ENCODE data around the gene TRAF2. TPM values are rescaled to one million over a fixed set of nuclear protein-coding genes. Genes with fewer than 3 reads are reported as not detected.

TRAF2 gene
- polyA plus RNA-seq, 2 donors: 11.0 to 16.6 TPM

- WGBS, 2 donors: 78 to 82% methylated on average over 14 of the region's 14 CpGs
- Histone ChIP-seq H3K27ac (ENCODE audit: low read depth in 2 of 2, low read length in 1 of 2) (no peak overlapping the region), H3K9me3 (ENCODE audit: control insufficient read depth in 2 of 2, insufficient read depth in 1 of 2, low read depth in 1 of 2, low read length in 1 of 2) (no peaks in the 10 kb centered on the region), H3K4me3 (ENCODE audit: low read depth in 1 of 2, low read length in 2 of 2) (no peak overlapping the region), H3K36me3 (ENCODE audit: control insufficient read depth in 2 of 2, insufficient read depth in 2 of 2, low read length in 1 of 2) (no peaks in the 10 kb centered on the region), H3K27me3 (ENCODE audit: control insufficient read depth in 1 of 2, insufficient read depth in 2 of 2, low read length in 2 of 2) (no peaks in the 10 kb centered on the region), H3K4me1 (ENCODE audit: control insufficient read depth in 2 of 2, insufficient read depth in 2 of 2, low read length in 1 of 2) (peaks cover 7 to 12% of the 10 kb centered on the region in 2 donors)
Measured at GRCh38 chr9:136971746-136972145, 85.4 kb downstream of the TRAF2 start.

DNA sequence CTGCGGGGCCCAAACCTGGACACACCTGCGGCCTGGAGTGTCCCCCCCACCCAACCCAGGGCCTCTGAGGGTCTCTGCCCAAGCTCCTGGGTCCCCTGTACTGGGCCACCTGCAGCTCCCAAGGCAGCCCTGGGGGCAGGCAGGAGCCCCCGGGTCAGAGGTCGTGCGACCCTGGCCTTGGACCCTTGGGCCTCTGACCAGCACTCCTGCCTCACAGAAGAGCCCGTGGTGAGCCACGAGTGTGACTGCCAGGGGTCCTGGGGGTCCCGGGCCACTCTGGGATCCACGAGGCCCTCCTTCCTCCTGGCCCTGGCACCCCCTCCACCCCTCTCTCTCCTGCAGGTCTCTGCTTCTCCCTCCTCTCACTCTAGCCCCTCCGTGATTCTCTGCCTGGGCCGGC lies 86.0 kb downstream of the TRAF2 start:
- Histone ChIP-seq H3K27ac (ENCODE audit: low read depth in 2 of 2, low read length in 1 of 2) (no peak overlapping the region), H3K9me3 (ENCODE audit: control insufficient read depth in 2 of 2, insufficient read depth in 1 of 2, low read depth in 1 of 2, low read length in 1 of 2) (no peaks in the 10 kb centered on the region), H3K4me3 (ENCODE audit: low read depth in 1 of 2, low read length in 2 of 2) (no peak overlapping the region), H3K4me1 (ENCODE audit: control insufficient read depth in 2 of 2, insufficient read depth in 2 of 2, low read length in 1 of 2) (peaks cover 7 to 12% of the 10 kb centered on the region in 2 donors), H3K36me3 (ENCODE audit: control insufficient read depth in 2 of 2, insufficient read depth in 2 of 2, low read length in 1 of 2) (no peaks in the 10 kb centered on the region), H3K27me3 (ENCODE audit: control insufficient read depth in 1 of 2, insufficient read depth in 2 of 2, low read length in 2 of 2) (no peaks in the 10 kb centered on the region)
- 76 to 82% methylated on average over 9 to 11 of the region's 11 CpGs for WGBS, 2 donors

GRCh38 chr9:136972743-136973142 lies 86.4 kb downstream of the TRAF2 start:
- H3K9me3 ChIP-seq (ENCODE audit: control insufficient read depth in 2 of 2, insufficient read depth in 1 of 2, low read depth in 1 of 2, low read length in 1 of 2): no peaks in the 10 kb centered on the region
- H3K27me3 ChIP-seq (ENCODE audit: control insufficient read depth in 1 of 2, insufficient read depth in 2 of 2, low read length in 2 of 2): no peaks in the 10 kb centered on the region
- H3K27ac ChIP-seq (ENCODE audit: low read depth in 2 of 2, low read length in 1 of 2): no peak overlapping the region
- peaks cover 7 to 12% of the 10 kb centered on the region in 2 donors for H3K4me1 ChIP-seq (ENCODE audit: control insufficient read depth in 2 of 2, insufficient read depth in 2 of 2, low read length in 1 of 2)
- no peaks in the 10 kb centered on the region for H3K36me3 ChIP-seq (ENCODE audit: control insufficient read depth in 2 of 2, insufficient read depth in 2 of 2, low read length in 1 of 2)
- 53 to 57% methylated on average over 13 of the region's 13 CpGs for WGBS, 2 donors
- no peak overlapping the region for H3K4me3 ChIP-seq (ENCODE audit: low read depth in 1 of 2, low read length in 2 of 2)

DNA sequence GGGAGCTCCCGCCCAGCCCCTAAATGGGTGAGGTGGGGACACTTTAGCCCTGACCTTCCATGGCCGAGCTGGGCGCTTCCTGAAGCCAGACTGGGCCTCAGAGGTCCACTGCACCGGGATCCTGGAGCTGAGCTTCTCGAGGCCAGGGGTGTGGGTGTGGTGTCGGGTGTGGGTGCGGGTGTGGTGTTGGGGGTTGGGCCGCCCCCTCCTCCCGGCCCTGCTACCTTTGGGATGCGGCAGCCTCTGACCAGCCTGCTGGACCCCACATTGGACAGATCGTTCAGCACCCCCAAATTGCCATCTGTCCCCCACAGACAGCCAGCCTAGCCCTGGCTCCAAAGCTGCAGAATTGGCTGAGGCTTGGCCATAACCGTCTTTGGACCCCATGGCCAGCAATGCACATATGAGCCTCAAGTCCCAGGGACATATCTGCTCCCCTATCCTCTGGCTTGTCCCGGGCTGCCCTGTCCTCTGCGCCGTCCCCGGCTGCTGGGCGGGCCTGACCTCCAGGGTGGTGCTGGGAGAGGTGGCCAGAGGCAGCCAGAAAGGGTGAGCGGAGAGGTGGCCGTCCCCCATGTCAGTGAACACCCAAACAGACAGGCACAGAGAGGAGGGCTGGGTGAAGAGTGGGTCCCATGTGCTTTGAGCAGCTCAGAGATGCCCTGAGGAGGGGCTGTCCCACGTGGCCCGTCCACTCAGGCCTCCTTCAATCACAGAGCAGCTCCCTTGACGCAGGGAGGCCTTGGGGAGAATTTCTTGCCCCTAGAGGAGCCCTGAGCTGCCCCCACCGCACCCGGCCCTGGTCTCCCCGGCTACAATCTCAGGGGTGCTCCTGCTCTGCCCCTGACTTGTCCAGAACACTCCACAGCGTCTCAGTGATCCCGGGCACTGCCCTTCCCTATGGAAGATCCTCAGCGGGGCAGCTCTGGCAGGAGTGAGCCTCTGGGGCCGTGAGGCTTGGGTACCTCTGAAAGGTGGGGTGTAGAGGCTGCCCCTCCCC lies 87.6 kb downstream of the TRAF2 start:
- Histone ChIP-seq H3K9me3 (ENCODE audit: control insufficient read depth in 2 of 2, insufficient read depth in 1 of 2, low read depth in 1 of 2, low read length in 1 of 2) (no peaks in the 10 kb centered on the region), H3K4me3 (ENCODE audit: low read depth in 1 of 2, low read length in 2 of 2) (no peak overlapping the region), H3K27ac (ENCODE audit: low read depth in 2 of 2, low read length in 1 of 2) (peak overlapping the region in 1 of 2 donors; percentile 18), H3K4me1 (ENCODE audit: control insufficient read depth in 2 of 2, insufficient read depth in 2 of 2, low read length in 1 of 2) (peaks cover 7 to 12% of the 10 kb centered on the region in 2 donors), H3K27me3 (ENCODE audit: control insufficient read depth in 1 of 2, insufficient read depth in 2 of 2, low read length in 2 of 2) (no peaks in the 10 kb centered on the region), H3K36me3 (ENCODE audit: control insufficient read depth in 2 of 2, insufficient read depth in 2 of 2, low read length in 1 of 2) (no peaks in the 10 kb centered on the region)
- WGBS, 2 donors: 82 to 83% methylated on average over 29 of the region's 29 CpGs

- no peaks in the 10 kb centered on the region for H3K9me3 ChIP-seq (ENCODE audit: control insufficient read depth in 2 of 2, insufficient read depth in 1 of 2, low read depth in 1 of 2, low read length in 1 of 2)
- no peak overlapping the region for H3K4me3 ChIP-seq (ENCODE audit: low read depth in 1 of 2, low read length in 2 of 2)
- no peaks in the 10 kb centered on the region for H3K36me3 ChIP-seq (ENCODE audit: control insufficient read depth in 2 of 2, insufficient read depth in 2 of 2, low read length in 1 of 2)
- 50 to 56% methylated on average over 15 of the region's 15 CpGs for WGBS, 2 donors
- peak overlapping the region; percentile 50 to 73 for H3K27ac ChIP-seq (ENCODE audit: low read depth in 2 of 2, low read length in 1 of 2)
- no peaks in the 10 kb centered on the region for H3K27me3 ChIP-seq (ENCODE audit: control insufficient read depth in 1 of 2, insufficient read depth in 2 of 2, low read length in 2 of 2)
- H3K4me1 ChIP-seq (ENCODE audit: control insufficient read depth in 2 of 2, insufficient read depth in 2 of 2, low read length in 1 of 2): peaks cover 7 to 12% of the 10 kb centered on the region in 2 donors
Measured at GRCh38 chr9:136974817-136975535, 88.7 kb downstream of the TRAF2 start.

- no peaks in the 10 kb centered on the region for H3K27me3 ChIP-seq (ENCODE audit: control insufficient read depth in 1 of 2, insufficient read depth in 2 of 2, low read length in 2 of 2)
- H3K36me3 ChIP-seq (ENCODE audit: control insufficient read depth in 2 of 2, insufficient read depth in 2 of 2, low read length in 1 of 2): no peaks in the 10 kb centered on the region
- no peaks in the 10 kb centered on the region for H3K9me3 ChIP-seq (ENCODE audit: control insufficient read depth in 2 of 2, insufficient read depth in 1 of 2, low read depth in 1 of 2, low read length in 1 of 2)
- peak overlapping the region in 1 of 2 donors; percentile 73 for H3K27ac ChIP-seq (ENCODE audit: low read depth in 2 of 2, low read length in 1 of 2)
- H3K4me1 ChIP-seq (ENCODE audit: control insufficient read depth in 2 of 2, insufficient read depth in 2 of 2, low read length in 1 of 2): peaks cover 7 to 12% of the 10 kb centered on the region in 2 donors
- no peak overlapping the region for H3K4me3 ChIP-seq (ENCODE audit: low read depth in 1 of 2, low read length in 2 of 2)
- WGBS, 2 donors: 46 to 52% methylated on average over 11 to 14 of the region's 14 CpGs
Measured at GRCh38 chr9:136975644-136976043, 89.3 kb downstream of the TRAF2 start.

Other genes starting within 250 kb of the TRAF2 start
- 10 to 100 TPM; 34.5 to 43.2 TPM for gene EGFL7, start 223.6 kb upstream of the TRAF2 start, polyA plus RNA-seq
- 100 to 1,000 TPM in 1 of 2 donors, 10 to 100 TPM in 1; 90.7 to 100 TPM for gene AGPAT2, start 199.1 kb upstream of the TRAF2 start, polyA plus RNA-seq
- gene DIPK1B, start 173.9 kb upstream of the TRAF2 start, polyA plus RNA-seq: 1 to 10 TPM; 1.6 to 2.5 TPM
- gene LCN10, start 143.6 kb upstream of the TRAF2 start, polyA plus RNA-seq: 10 to 100 TPM in 1 of 2 donors, 1 to 10 TPM in 1; 5.3 to 14.9 TPM
- 10 to 100 TPM in 1 of 2 donors, 1 to 10 TPM in 1; 9.0 to 14.4 TPM for gene LCN6, start 138.0 kb upstream of the TRAF2 start, polyA plus RNA-seq
- not detected for gene LCN8, start 128.3 kb upstream of the TRAF2 start, polyA plus RNA-seq
- gene LCN15, start 122.0 kb upstream of the TRAF2 start, polyA plus RNA-seq: not detected
- 100 to 1,000 TPM in 1 of 2 donors, 10 to 100 TPM in 1; 85.2 to 155 TPM for gene TMEM141, start 95.2 kb upstream of the TRAF2 start, polyA plus RNA-seq
- 1 to 10 TPM in 1 of 2 donors, under 1 TPM in 1; 0.32 to 1.1 TPM for gene CCDC183, start 90.2 kb upstream of the TRAF2 start, polyA plus RNA-seq
- gene RABL6, start 78.6 kb upstream of the TRAF2 start, polyA plus RNA-seq: 10 to 100 TPM; 46.5 to 61.7 TPM
- 1 to 10 TPM; 1.9 to 3.7 TPM for gene AJM1, start 44.0 kb upstream of the TRAF2 start, polyA plus RNA-seq
- gene PHPT1, start 37.1 kb upstream of the TRAF2 start, polyA plus RNA-seq: 100 to 1,000 TPM in 1 of 2 donors, 10 to 100 TPM in 1; 83.1 to 101 TPM
- gene MAMDC4, start 34.2 kb upstream of the TRAF2 start, polyA plus RNA-seq: 10 to 100 TPM in 1 of 2 donors, 1 to 10 TPM in 1; 3.9 to 11.5 TPM
- gene EDF1, start 20.2 kb upstream of the TRAF2 start, polyA plus RNA-seq: 100 to 1,000 TPM; 445 to 637 TPM
- gene FBXW5, start 58.2 kb downstream of the TRAF2 start, polyA plus RNA-seq: 10 to 100 TPM; 91.4 to 97.3 TPM
- 1 to 10 TPM; 1.2 to 1.8 TPM for gene C8G, start 58.7 kb downstream of the TRAF2 start, polyA plus RNA-seq
- under 1 TPM; 0.24 to 0.77 TPM for gene LCN12, start 65.8 kb downstream of the TRAF2 start, polyA plus RNA-seq
- gene PTGDS, start 91.0 kb downstream of the TRAF2 start, polyA plus RNA-seq: 10 to 100 TPM; 18.4 to 42.3 TPM
- under 1 TPM; 0.20 to 0.55 TPM for gene LCNL1, start 96.5 kb downstream of the TRAF2 start, polyA plus RNA-seq
- 100 to 1,000 TPM in 1 of 2 donors, 10 to 100 TPM in 1; 49.7 to 119 TPM for gene PAXX, start 105.9 kb downstream of the TRAF2 start, polyA plus RNA-seq
- gene CLIC3, start 110.1 kb downstream of the TRAF2 start, polyA plus RNA-seq: 100 to 1,000 TPM; 351 to 474 TPM
- gene ABCA2, start 141.7 kb downstream of the TRAF2 start, polyA plus RNA-seq: 10 to 100 TPM in 1 of 2 donors, 1 to 10 TPM in 1; 7.7 to 14.7 TPM
- under 1 TPM; 0.08 to 0.39 TPM for gene FUT7, start 145.6 kb downstream of the TRAF2 start, polyA plus RNA-seq
- gene NPDC1, start 159.7 kb downstream of the TRAF2 start, polyA plus RNA-seq: 10 to 100 TPM; 33.1 to 44.3 TPM
- gene ENTPD2, start 167.5 kb downstream of the TRAF2 start, polyA plus RNA-seq: 1 to 10 TPM; 1.5 to 1.6 TPM
- gene SAPCD2, start 184.0 kb downstream of the TRAF2 start, polyA plus RNA-seq: 1 to 10 TPM; 7.5 to 9.0 TPM
- gene UAP1L1, start 191.0 kb downstream of the TRAF2 start, polyA plus RNA-seq: 1 to 10 TPM; 2.9 to 3.8 TPM
- 10 to 100 TPM; 28.5 to 42.3 TPM for gene MAN1B1, start 200.5 kb downstream of the TRAF2 start, polyA plus RNA-seq
- 100 to 1,000 TPM in 1 of 2 donors, 10 to 100 TPM in 1; 90.4 to 129 TPM for gene DPP7, start 228.2 kb downstream of the TRAF2 start, polyA plus RNA-seq

Data from esophagus (tissue), 2 donors.